ENCODE measurements around the gene C16orf54.

DNA sequence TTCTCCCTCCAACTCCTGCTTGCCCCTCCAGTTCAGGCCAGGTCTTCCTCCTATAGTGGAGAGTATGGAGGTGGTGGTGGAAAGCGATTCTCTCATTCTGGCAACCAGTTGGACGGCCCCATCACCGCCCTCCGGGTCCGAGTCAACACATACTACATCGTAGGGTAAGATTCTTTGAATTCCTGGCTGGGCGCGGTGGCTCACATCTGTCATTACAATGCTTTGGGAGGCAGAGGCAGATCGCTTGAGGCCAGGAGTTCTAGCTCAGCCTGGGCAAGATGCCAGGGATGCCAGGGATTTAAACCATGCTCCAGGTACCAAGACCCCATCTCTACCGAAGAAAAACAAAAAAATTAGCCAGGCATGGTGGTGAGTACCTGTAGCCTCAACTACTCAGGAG is 33.7 kb upstream of the C16orf54 start:
- TF ChIP-seq, protein P1, sequence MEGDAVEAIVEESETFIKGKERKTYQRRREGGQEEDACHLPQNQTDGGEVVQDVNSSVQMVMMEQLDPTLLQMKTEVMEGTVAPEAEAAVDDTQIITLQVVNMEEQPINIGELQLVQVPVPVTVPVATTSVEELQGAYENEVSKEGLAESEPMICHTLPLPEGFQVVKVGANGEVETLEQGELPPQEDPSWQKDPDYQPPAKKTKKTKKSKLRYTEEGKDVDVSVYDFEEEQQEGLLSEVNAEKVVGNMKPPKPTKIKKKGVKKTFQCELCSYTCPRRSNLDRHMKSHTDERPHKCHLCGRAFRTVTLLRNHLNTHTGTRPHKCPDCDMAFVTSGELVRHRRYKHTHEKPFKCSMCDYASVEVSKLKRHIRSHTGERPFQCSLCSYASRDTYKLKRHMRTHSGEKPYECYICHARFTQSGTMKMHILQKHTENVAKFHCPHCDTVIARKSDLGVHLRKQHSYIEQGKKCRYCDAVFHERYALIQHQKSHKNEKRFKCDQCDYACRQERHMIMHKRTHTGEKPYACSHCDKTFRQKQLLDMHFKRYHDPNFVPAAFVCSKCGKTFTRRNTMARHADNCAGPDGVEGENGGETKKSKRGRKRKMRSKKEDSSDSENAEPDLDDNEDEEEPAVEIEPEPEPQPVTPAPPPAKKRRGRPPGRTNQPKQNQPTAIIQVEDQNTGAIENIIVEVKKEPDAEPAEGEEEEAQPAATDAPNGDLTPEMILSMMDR (IDR thresholded peaks at IDR 0.05; ENCODE audit: low read depth, low read length) = no peak
- no peak for TF ChIP-seq EZH2phosphoT487 (IDR thresholded peaks at IDR 0.05; ENCODE audit: low read depth)

Measured in OCI-LY3 (cell line).